Testis (tissue), 3 donors: ENCODE data around the gene PRKCA. TPM values are rescaled to one million over a fixed set of nuclear protein-coding genes. Genes with fewer than 3 reads are reported as not detected.

ENCODE experiments used
- DNase-seq: peaks from one replicate; pipeline ENCODE4 v3.0.0-alpha.2; 2019
- H3K27ac ChIP-seq, 2 donors: fragments of 200-600 bp; sonication (generic); one replicate each; pipeline ENCODE4 v1.5.1; 2019
- H3K27me3 ChIP-seq: fragments of 200-600 bp; sonication (generic); one replicate; pipeline ENCODE4 v1.5.1; 2019
- H3K36me3 ChIP-seq: fragments of 200-600 bp; sonication (generic); one replicate; pipeline ENCODE4 v1.5.1; 2017; ENCODE audit warnings: low read depth; ENCODE audit errors: missing control alignments
- H3K4me1 ChIP-seq: fragments of 200-600 bp; sonication (generic); one replicate; pipeline ENCODE4 v1.5.1; 2019
- H3K4me3 ChIP-seq, 2 donors: fragments of 200-600 bp; sonication (generic); one replicate each; pipeline ENCODE4 v1.5.1; 2017 to 2019
- H3K9me3 ChIP-seq: fragments of 200-600 bp; sonication (generic); one replicate; pipeline ENCODE4 v1.5.1; 2017
- CTCF ChIP-seq, 3 experiments: fragments of 450-650 bp in 2 of 3; fragments of 200-600 bp in 1 of 3; sonication (generic) in 1 of 3; IDR thresholded peaks; one replicate each; pipeline ENCODE4 v1.5.1; 2016 to 2019; ENCODE audit warnings: antibody characterized with exemption in 3 of 3, mild to moderate bottlenecking in 2 of 3, moderate library complexity in 1 of 3
- POLR2A ChIP-seq: fragments of 450-650 bp; IDR thresholded peaks from one replicate; pipeline ENCODE4 v1.6.1; 2017; ENCODE audit warnings: antibody characterized with exemption, mild to moderate bottlenecking, moderate library complexity
- WGBS, 2 donors: methylation state at CpG; one replicate each; pipeline ENCODE4 v1.1.5; 2018; 5-methylcytosine and 5-hydroxymethylcytosine counted together
- intact Hi-C: fragments of 100-400 bp; cut with DNase I; formaldehyde crosslinking; loops from one replicate; pipeline ENCODE4 v1.15.1; 2023; ENCODE audit warnings: low total_unique reads
- polyA plus RNA-seq: library from polyadenylated mRNA; stranded (reverse); fragments of 350-450 nt; fragmentation: Illumina TruSeq; extraction: RNeasy Lipid Tissue Mini Kit (QIAGEN cat#74804); gene quantifications from one replicate; pipeline ENCODE4 v1.2.3, GENCODE V29; 2014; ENCODE audit warnings: low read depth, low replicate concordance; ENCODE audit not compliant: insufficient read depth
- total RNA-seq, 2 donors: library from RNA; depleted of rRNA; stranded (reverse); fragments of >200 nt; gene quantifications; one replicate each; pipeline ENCODE4 v1.2.3, GENCODE V29; 2016

Gene PRKCA
- total and polyA plus RNA-seq, 3 donors from 2014 or later: 6.8 to 22.9 (median 15.4) TPM

GRCh38 chr17:66695098-66695497 is 392.7 kb downstream of the PRKCA start:
- Histone ChIP-seq H3K4me1 (peaks cover 17% of the 10 kb centered on the region), H3K36me3 (no peaks in the 10 kb centered on the region), H3K27ac (no peak overlapping the region), H3K27me3 (no peaks in the 10 kb centered on the region), H3K4me3 (no peak overlapping the region), H3K9me3 (no peaks in the 10 kb centered on the region)
- no peak for DNase-seq
- 92 to 93% methylated on average over 5 of the region's 5 CpGs for WGBS, 2 donors
- TF ChIP-seq CTCF (IDR thresholded peaks at IDR 0.05) (no peak), POLR2A (no peak)
- intact Hi-C loops: no loop called here

- no peaks in the 10 kb centered on the region for H3K4me1 ChIP-seq
- no peak overlapping the region for H3K27ac ChIP-seq
- no peak for DNase-seq
- no peak overlapping the region for H3K4me3 ChIP-seq
- no peaks in the 10 kb centered on the region for H3K27me3 ChIP-seq
- intact Hi-C loops: no loop called here
- H3K9me3 ChIP-seq: no peaks in the 10 kb centered on the region
- no peak for TF ChIP-seq POLR2A
- TF ChIP-seq CTCF (IDR thresholded peaks at IDR 0.05): no peak
- H3K36me3 ChIP-seq: no peaks in the 10 kb centered on the region
Measured at GRCh38 chr17:66698270-66698669, 395.9 kb downstream of the PRKCA start.

GRCh38 chr17:66701462-66701861 is 399.0 kb downstream of the PRKCA start:
- no peak for DNase-seq
- Histone ChIP-seq H3K4me1 (no peaks in the 10 kb centered on the region), H3K27me3 (no peaks in the 10 kb centered on the region), H3K36me3 (no peaks in the 10 kb centered on the region), H3K27ac (no peak overlapping the region), H3K4me3 (no peak overlapping the region), H3K9me3 (no peaks in the 10 kb centered on the region)
- intact Hi-C loops: no loop called here
- TF ChIP-seq CTCF (IDR thresholded peaks at IDR 0.05) (no peak), POLR2A (no peak)

GRCh38 chr17:66702106-66702936 is 399.9 kb downstream of the PRKCA start:
- Histone ChIP-seq H3K27me3 (no peaks in the 10 kb centered on the region), H3K27ac (no peak overlapping the region), H3K9me3 (no peaks in the 10 kb centered on the region), H3K4me3 (no peak overlapping the region), H3K36me3 (no peaks in the 10 kb centered on the region), H3K4me1 (no peaks in the 10 kb centered on the region)
- intact Hi-C loops: no loop called here
- TF ChIP-seq CTCF (IDR thresholded peaks at IDR 0.05): no peak
- TF ChIP-seq POLR2A: no peak
- no peak for DNase-seq
- 89 to 100% methylated on average over 1 of the region's 1 CpG for WGBS, 2 donors
